Measurements from ENCODE around the gene OR8D1.

OR8D1 gene

DNA sequence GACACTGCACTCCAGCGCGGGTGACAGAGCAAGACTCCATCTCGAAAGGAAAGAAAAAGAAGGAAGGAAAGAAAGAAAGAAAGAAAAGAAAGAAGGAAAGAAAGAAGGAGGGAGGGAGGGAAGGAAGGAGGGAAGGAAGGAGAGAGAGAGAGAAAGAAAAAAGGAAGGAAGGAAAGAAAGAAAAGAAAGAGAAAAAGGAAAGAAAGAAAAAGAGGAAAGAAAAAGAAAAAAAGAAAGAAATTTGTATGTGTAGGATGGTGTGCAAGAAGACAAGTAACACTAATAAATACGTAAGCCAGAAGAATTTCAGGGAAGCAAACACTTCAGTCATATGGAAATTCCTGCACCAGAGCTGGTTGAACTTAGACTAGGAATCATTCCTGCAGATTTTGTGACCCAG is 618 bp downstream of the OR8D1 start:
- H3K4me2 ChIP-seq, result no peak overlapping the region
- no peak overlapping the region for H3K27ac ChIP-seq
- no peaks in the 10 kb centered on the region for H3K27me3 ChIP-seq (ENCODE audit: insufficient read depth, low read depth)
- H3K4me3 ChIP-seq (IDR thresholded peaks at IDR 0.05; ENCODE audit: insufficient read depth, low read depth, low read length), result no peak overlapping the region
- H4K20me1 ChIP-seq (ENCODE audit: insufficient read depth), result no peaks in the 10 kb centered on the region
- no peak overlapping the region for H3K9ac ChIP-seq
- no peaks in the 10 kb centered on the region for H3K79me2 ChIP-seq (ENCODE audit: insufficient read depth, low read depth)
- H3K4me1 ChIP-seq (ENCODE audit: low read depth, poor library complexity, severe bottlenecking), result no peaks in the 10 kb centered on the region
- TF ChIP-seq, protein P1, sequence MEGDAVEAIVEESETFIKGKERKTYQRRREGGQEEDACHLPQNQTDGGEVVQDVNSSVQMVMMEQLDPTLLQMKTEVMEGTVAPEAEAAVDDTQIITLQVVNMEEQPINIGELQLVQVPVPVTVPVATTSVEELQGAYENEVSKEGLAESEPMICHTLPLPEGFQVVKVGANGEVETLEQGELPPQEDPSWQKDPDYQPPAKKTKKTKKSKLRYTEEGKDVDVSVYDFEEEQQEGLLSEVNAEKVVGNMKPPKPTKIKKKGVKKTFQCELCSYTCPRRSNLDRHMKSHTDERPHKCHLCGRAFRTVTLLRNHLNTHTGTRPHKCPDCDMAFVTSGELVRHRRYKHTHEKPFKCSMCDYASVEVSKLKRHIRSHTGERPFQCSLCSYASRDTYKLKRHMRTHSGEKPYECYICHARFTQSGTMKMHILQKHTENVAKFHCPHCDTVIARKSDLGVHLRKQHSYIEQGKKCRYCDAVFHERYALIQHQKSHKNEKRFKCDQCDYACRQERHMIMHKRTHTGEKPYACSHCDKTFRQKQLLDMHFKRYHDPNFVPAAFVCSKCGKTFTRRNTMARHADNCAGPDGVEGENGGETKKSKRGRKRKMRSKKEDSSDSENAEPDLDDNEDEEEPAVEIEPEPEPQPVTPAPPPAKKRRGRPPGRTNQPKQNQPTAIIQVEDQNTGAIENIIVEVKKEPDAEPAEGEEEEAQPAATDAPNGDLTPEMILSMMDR (conservative IDR thresholded peaks at IDR 0.05; ENCODE audit: low read depth, low read length), result no peak
- H2AFZ ChIP-seq (ENCODE audit: low read depth), result no peak overlapping the region
- no peaks in the 10 kb centered on the region for H3K36me3 ChIP-seq (ENCODE audit: insufficient read depth)

DNA sequence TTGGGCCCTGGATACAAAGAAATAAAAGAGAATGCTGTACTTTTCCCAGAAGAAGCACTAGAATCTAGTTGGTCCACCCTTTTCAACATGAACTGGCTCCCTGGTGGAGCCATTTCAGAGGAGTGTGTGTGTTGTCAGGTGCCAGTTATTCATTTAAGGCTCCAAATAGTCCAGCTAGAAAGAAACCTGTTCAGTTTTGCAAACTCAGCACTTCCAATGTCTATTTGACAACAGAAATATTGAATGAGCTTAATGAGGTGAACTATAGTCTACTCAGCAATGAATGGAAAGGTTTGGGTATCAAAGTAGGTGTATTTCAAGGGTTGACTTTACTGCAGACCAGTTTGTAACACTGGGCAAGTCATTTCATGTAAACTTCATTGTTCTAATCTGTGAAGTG is 2.1 kb downstream of the OR8D1 start:
- no peak overlapping the region for H3K4me2 ChIP-seq
- no peak overlapping the region for H2AFZ ChIP-seq (ENCODE audit: low read depth)
- TF ChIP-seq, protein P1 (conservative IDR thresholded peaks at IDR 0.05; ENCODE audit: low read depth, low read length), result no peak
- no peaks in the 10 kb centered on the region for H3K36me3 ChIP-seq (ENCODE audit: insufficient read depth)
- no peak overlapping the region for H3K9ac ChIP-seq
- H3K4me1 ChIP-seq (ENCODE audit: low read depth, poor library complexity, severe bottlenecking), result no peaks in the 10 kb centered on the region
- no peak overlapping the region for H3K27ac ChIP-seq
- no peak overlapping the region for H3K4me3 ChIP-seq (IDR thresholded peaks at IDR 0.05; ENCODE audit: insufficient read depth, low read depth, low read length)
- H3K79me2 ChIP-seq (ENCODE audit: insufficient read depth, low read depth), result no peaks in the 10 kb centered on the region
- no peaks in the 10 kb centered on the region for H3K27me3 ChIP-seq (ENCODE audit: insufficient read depth, low read depth)
- no peaks in the 10 kb centered on the region for H4K20me1 ChIP-seq (ENCODE audit: insufficient read depth)

DNA sequence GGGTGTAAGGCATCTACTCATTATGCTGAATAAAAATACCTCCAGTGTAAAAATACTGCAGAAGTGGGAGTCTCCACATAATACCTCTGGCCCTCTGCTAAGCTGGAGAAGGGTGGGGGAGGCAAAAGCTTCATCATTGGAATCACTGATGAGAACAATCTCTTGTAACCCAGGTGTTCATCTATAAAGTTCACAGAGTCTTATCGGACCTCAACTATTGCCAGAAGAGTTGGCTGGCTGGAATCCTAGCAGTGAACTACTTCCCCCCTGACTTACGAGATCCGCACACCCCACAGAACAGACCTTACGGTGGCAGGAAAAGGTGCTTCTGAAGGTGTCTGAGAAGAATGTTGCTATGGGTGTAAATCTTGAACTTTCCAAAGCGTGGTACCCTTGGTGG is 2.5 kb downstream of the OR8D1 start:
- Histone ChIP-seq H3K4me2 (no peak overlapping the region), H3K4me3 (IDR thresholded peaks at IDR 0.05; ENCODE audit: insufficient read depth, low read depth, low read length) (no peak overlapping the region), H3K79me2 (ENCODE audit: insufficient read depth, low read depth) (no peaks in the 10 kb centered on the region), H3K4me1 (ENCODE audit: low read depth, poor library complexity, severe bottlenecking) (no peaks in the 10 kb centered on the region), H3K27ac (no peak overlapping the region), H3K9ac (no peak overlapping the region), H4K20me1 (ENCODE audit: insufficient read depth) (no peaks in the 10 kb centered on the region), H2AFZ (ENCODE audit: low read depth) (no peak overlapping the region), H3K27me3 (ENCODE audit: insufficient read depth, low read depth) (no peaks in the 10 kb centered on the region), H3K36me3 (ENCODE audit: insufficient read depth) (no peaks in the 10 kb centered on the region)
- TF ChIP-seq, protein P1 (conservative IDR thresholded peaks at IDR 0.05; ENCODE audit: low read depth, low read length), result no peak

DNA sequence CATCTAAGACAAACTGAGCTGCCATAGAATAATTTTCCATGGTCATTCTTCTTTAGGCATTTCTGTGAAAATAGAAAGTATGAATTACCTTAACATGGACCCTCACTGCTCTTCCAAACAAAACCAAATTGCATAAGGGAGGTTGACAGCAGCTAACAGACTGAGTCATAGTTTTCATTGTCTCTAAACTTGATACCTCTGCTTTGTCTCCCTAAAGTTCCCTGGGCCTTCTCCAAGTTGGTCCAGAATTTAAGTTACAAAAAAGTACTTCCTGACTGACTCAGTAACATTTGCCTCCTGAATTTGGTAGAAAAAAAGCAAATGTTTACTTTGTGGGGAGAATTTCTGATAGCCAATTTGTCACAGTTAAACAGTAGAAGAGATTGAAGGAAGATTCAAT is 3.0 kb downstream of the OR8D1 start:
- Histone ChIP-seq H3K4me3 (IDR thresholded peaks at IDR 0.05; ENCODE audit: insufficient read depth, low read depth, low read length) (no peak overlapping the region), H3K27me3 (ENCODE audit: insufficient read depth, low read depth) (no peaks in the 10 kb centered on the region), H3K4me2 (no peak overlapping the region), H3K9ac (no peak overlapping the region), H3K36me3 (ENCODE audit: insufficient read depth) (no peaks in the 10 kb centered on the region), H3K27ac (no peak overlapping the region), H3K4me1 (ENCODE audit: low read depth, poor library complexity, severe bottlenecking) (no peaks in the 10 kb centered on the region), H3K79me2 (ENCODE audit: insufficient read depth, low read depth) (no peaks in the 10 kb centered on the region), H4K20me1 (ENCODE audit: insufficient read depth) (no peaks in the 10 kb centered on the region), H2AFZ (ENCODE audit: low read depth) (no peak overlapping the region)
- TF ChIP-seq, protein P1 (conservative IDR thresholded peaks at IDR 0.05; ENCODE audit: low read depth, low read length), result no peak

DNA sequence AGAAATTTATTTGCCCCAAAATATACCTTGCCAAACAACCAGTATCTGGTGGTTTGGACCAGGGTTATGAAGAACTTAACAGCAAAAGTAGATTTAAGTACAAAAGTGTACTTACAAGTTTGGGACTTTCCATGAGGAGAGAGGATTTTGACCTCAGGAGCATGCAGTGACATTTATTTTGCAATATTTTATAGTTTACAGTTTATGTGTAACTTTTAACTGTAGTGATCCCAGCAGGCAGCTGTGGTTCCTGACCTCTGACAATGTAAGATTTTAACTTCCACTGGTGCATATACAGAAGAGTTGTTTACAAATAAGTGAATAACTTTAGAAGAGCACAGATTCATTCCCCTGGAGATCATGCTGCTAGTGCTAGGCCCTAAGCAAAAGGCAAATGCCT is 6.7 kb downstream of the OR8D1 start:
- Histone ChIP-seq H3K79me2 (ENCODE audit: insufficient read depth, low read depth) (no peaks in the 10 kb centered on the region), H3K36me3 (ENCODE audit: insufficient read depth) (no peaks in the 10 kb centered on the region), H3K9ac (no peak overlapping the region), H3K27ac (no peak overlapping the region), H2AFZ (ENCODE audit: low read depth) (no peak overlapping the region), H3K27me3 (ENCODE audit: insufficient read depth, low read depth) (no peaks in the 10 kb centered on the region), H3K4me1 (ENCODE audit: low read depth, poor library complexity, severe bottlenecking) (no peaks in the 10 kb centered on the region), H3K4me2 (no peak overlapping the region), H3K4me3 (IDR thresholded peaks at IDR 0.05; ENCODE audit: insufficient read depth, low read depth, low read length) (no peak overlapping the region), H4K20me1 (ENCODE audit: insufficient read depth) (no peaks in the 10 kb centered on the region)
- TF ChIP-seq, protein P1 (conservative IDR thresholded peaks at IDR 0.05; ENCODE audit: low read depth, low read length), result no peak
